ENCODE data around the gene R3HDM4.
A peak's percentile ranks its signal among the peaks of the same experiment; 100 is the strongest.
"Not testable (repeated sequence)": the region's sequence is repeated elsewhere in the genome, so short reads cannot be mapped to it uniquely, and the experiment has no call there.

R3HDM4 gene

GRCh38 chr19:889662-890295 lies 23.2 kb downstream of the R3HDM4 start:
- DNase-seq: no peak

GRCh38 chr19:888581-889385 lies 24.2 kb downstream of the R3HDM4 start:
- peak in 1 of 2 donors; percentile 41 for DNase-seq

- no peak for DNase-seq
Measured at GRCh38 chr19:887599-887998, 25.4 kb downstream of the R3HDM4 start.

- DNase-seq: no peak
Measured at GRCh38 chr19:887072-887471, 25.9 kb downstream of the R3HDM4 start.

- no peak for DNase-seq
Measured at GRCh38 chr19:885536-886224, 27.3 kb downstream of the R3HDM4 start.

GRCh38 chr19:884420-885211 lies 28.4 kb downstream of the R3HDM4 start:
- DNase-seq: no peak

- DNase-seq: no peak
Measured at GRCh38 chr19:883661-884211, 29.3 kb downstream of the R3HDM4 start.

- DNase-seq: no peak
Measured at GRCh38 chr19:882871-883497, 30.0 kb downstream of the R3HDM4 start.

GRCh38 chr19:881385-882071 lies 31.5 kb downstream of the R3HDM4 start:
- DNase-seq: no peak

- no peak for DNase-seq
Measured at GRCh38 chr19:879711-880438, 33.1 kb downstream of the R3HDM4 start.

GRCh38 chr19:878751-879561 lies 34.1 kb downstream of the R3HDM4 start:
- DNase-seq: not testable (repeated sequence)

GRCh38 chr19:877992-878660 lies 34.9 kb downstream of the R3HDM4 start:
- not testable (repeated sequence) for DNase-seq

- DNase-seq: no peak
Measured at GRCh38 chr19:876780-877314, 36.2 kb downstream of the R3HDM4 start.

- no peak for DNase-seq
Measured at GRCh38 chr19:876089-876488, 36.9 kb downstream of the R3HDM4 start.

- no peak for DNase-seq
Measured at GRCh38 chr19:875265-875879, 37.6 kb downstream of the R3HDM4 start.

- DNase-seq: no peak
Measured at GRCh38 chr19:873561-874041, 39.4 kb downstream of the R3HDM4 start.

GRCh38 chr19:873084-873483 lies 39.9 kb downstream of the R3HDM4 start:
- peak; percentile 54 to 68 for DNase-seq

GRCh38 chr19:872266-872951 lies 40.6 kb downstream of the R3HDM4 start:
- DNase-seq: peak; percentile 69 to 77
